Brain microvascular endothelial cell (primary cell): Measurements from ENCODE around the gene SHISA8.

Experiments
- DNase-seq: peaks from one replicate; pipeline ENCODE4 v3.0.0-alpha.2; 2020
- H3K27ac ChIP-seq: fragments of 250-450 bp; sonication (Bioruptor Pico); 2 replicates; pipeline ENCODE4 v1.5.1; 2020; ENCODE audit warnings: mild to moderate bottlenecking, moderate library complexity
- H3K27me3 ChIP-seq: fragments of 250-450 bp; sonication (Bioruptor Pico); replicated peaks from 2 replicates; pipeline ENCODE4 v1.5.1; 2020; ENCODE audit warnings: mild to moderate bottlenecking
- H3K36me3 ChIP-seq: fragments of 250-450 bp; sonication (Bioruptor Pico); replicated peaks from 2 replicates; pipeline ENCODE4 v1.5.1; 2020; ENCODE audit warnings: mild to moderate bottlenecking
- H3K4me3 ChIP-seq: 2 replicates; pipeline ENCODE4 v1.5.1; 2011; ENCODE audit warnings: low read depth, mild to moderate bottlenecking, control low read depth, low read length, moderate library complexity
- CTCF ChIP-seq: IDR thresholded peaks from 2 replicates; pipeline ENCODE4 v1.5.1; 2011; ENCODE audit warnings: low read depth, mild to moderate bottlenecking, moderate library complexity, low read length, control low read depth, inconsistent platforms; ENCODE audit errors: missing control alignments
- in situ Hi-C: cut with HindIII; loops from 2 replicates; pipeline ENCODE4 v1.10.0; 2017; ENCODE audit warnings: low sequenced_read_pairs, low pct_ligation_motif_present

Gene SHISA8

GRCh38 chr22:41943661-41944209 lies 28.9 kb upstream of the SHISA8 start:
- no peak for TF ChIP-seq CTCF
- Histone ChIP-seq H3K27ac (no peak overlapping the region), H3K27me3 (no peaks in the 10 kb centered on the region), H3K36me3 (no peaks in the 10 kb centered on the region), H3K4me3 (no peak overlapping the region)
- peak; percentile 27 for DNase-seq
- in situ Hi-C loops = no loop called here

- TF ChIP-seq CTCF = peak; percentile 95
- Histone ChIP-seq H3K4me3 (no peak overlapping the region), H3K36me3 (no peaks in the 10 kb centered on the region), H3K27ac (peak overlapping the region; percentile 59), H3K27me3 (no peaks in the 10 kb centered on the region)
- in situ Hi-C loops = no loop called here
- peak; percentile 79 for DNase-seq
Observed at GRCh38 chr22:41940832-41941765, 26.2 kb upstream of the SHISA8 start.

- no peaks in the 10 kb centered on the region for H3K27me3 ChIP-seq
- DNase-seq = no peak
- H3K27ac ChIP-seq = peak overlapping the region; percentile 29
- TF ChIP-seq CTCF = no peak
- no peak overlapping the region for H3K4me3 ChIP-seq
- in situ Hi-C loops = no loop called here
- no peaks in the 10 kb centered on the region for H3K36me3 ChIP-seq
Observed at GRCh38 chr22:41939981-41940831, 25.3 kb upstream of the SHISA8 start.

GRCh38 chr22:41936894-41937169 lies 22.0 kb upstream of the SHISA8 start:
- in situ Hi-C loops = no loop called here
- no peak for TF ChIP-seq CTCF

GRCh38 chr22:41935509-41935908 lies 20.6 kb upstream of the SHISA8 start:
- TF ChIP-seq CTCF = no peak
- no peaks in the 10 kb centered on the region for H3K27me3 ChIP-seq
- no peak overlapping the region for H3K4me3 ChIP-seq
- no peak for DNase-seq
- in situ Hi-C loops = no loop called here
- H3K27ac ChIP-seq = no peak overlapping the region
- no peaks in the 10 kb centered on the region for H3K36me3 ChIP-seq

More at GRCh38 chr22:41936894-41937169, 22.0 kb upstream of the SHISA8 start:
- H3K27me3 ChIP-seq = no peaks in the 10 kb centered on the region
- H3K4me3 ChIP-seq = no peak overlapping the region
- no peaks in the 10 kb centered on the region for H3K36me3 ChIP-seq
- no peak overlapping the region for H3K27ac ChIP-seq
- no peak for DNase-seq
